SU-DHL-6 (cell line): ENCODE results near the gene NFAT5.

Experiments used
- H2AFZ ChIP-seq: fragments of 200-600 bp; sonication (generic); 2 replicates; pipeline ENCODE4 v1.6.1; 2014; ENCODE audit warnings: low read depth, mild to moderate bottlenecking, moderate library complexity, mixed read lengths, antibody characterized with exemption, low read length; ENCODE audit not compliant: severe bottlenecking
- H3F3A ChIP-seq: fragments of 200-600 bp; shearing (Covaris generic); 2 replicates; pipeline ENCODE4 v1.6.0; 2016; ENCODE audit warnings: antibody characterized with exemption, mild to moderate bottlenecking; ENCODE audit not compliant: insufficient read depth
- H3K27ac ChIP-seq: fragments of 200-600 bp; sonication (generic); 2 replicates; pipeline ENCODE4 v1.5.1; 2016; ENCODE audit warnings: low read depth, mild to moderate bottlenecking, low read length, moderate library complexity, mixed read lengths
- H3K27me3 ChIP-seq: fragments of 200-600 bp; sonication (generic), shearing (Covaris generic); 2 replicates; pipeline ENCODE4 v1.6.0; 2014; ENCODE audit warnings: mild to moderate bottlenecking, low read length
- H3K36me3 ChIP-seq: fragments of 200-600 bp; sonication (generic); 2 replicates; pipeline ENCODE4 v1.6.1; 2014; ENCODE audit warnings: mild to moderate bottlenecking, low read length, mixed read lengths
- H3K4me2 ChIP-seq: fragments of 300-600, 200-600 bp; shearing (Covaris generic), sonication (generic); 2 replicates; pipeline ENCODE4 v1.6.0; 2014; ENCODE audit warnings: low read length, low read depth, mild to moderate bottlenecking; ENCODE audit not compliant: poor library complexity, severe bottlenecking
- H3K4me3 ChIP-seq: fragments of 200-600 bp; sonication (generic); 2 replicates; pipeline ENCODE4 v1.5.1; 2014; ENCODE audit warnings: antibody characterized with exemption, low read length, mild to moderate bottlenecking, mixed read lengths; ENCODE audit not compliant: insufficient read depth, poor library complexity, severe bottlenecking
- H3K79me2 ChIP-seq: fragments of 200-600 bp; sonication (generic); 2 replicates; pipeline ENCODE4 v1.6.1; 2014; ENCODE audit warnings: mild to moderate bottlenecking, low read length, moderate library complexity; ENCODE audit not compliant: insufficient read depth
- H3K9ac ChIP-seq: fragments of 200-600 bp; sonication (generic); 2 replicates; pipeline ENCODE4 v1.7.0; 2014; ENCODE audit warnings: mild to moderate bottlenecking, low read length
- H3K9me2 ChIP-seq: fragments of 200-600 bp; sonication (generic); replicated peaks from 2 replicates; pipeline ENCODE4 v1.6.1; 2014; ENCODE audit warnings: low read length; ENCODE audit not compliant: insufficient read depth
- H3K9me3 ChIP-seq: fragments of 200-600 bp; sonication (generic); 2 replicates; pipeline ENCODE4 v1.6.1; 2014; ENCODE audit warnings: low read length, mixed read lengths; ENCODE audit not compliant: insufficient read depth
- H4K20me1 ChIP-seq: fragments of 200-600 bp; sonication (generic); 2 replicates; pipeline ENCODE4 v1.6.1; 2014; ENCODE audit warnings: low read depth, mild to moderate bottlenecking, antibody characterized with exemption, low read length, moderate library complexity, mixed read lengths
- EZH2phosphoT487 ChIP-seq: fragments of 200-600 bp; sonication (generic), shearing (Covaris generic); conservative IDR thresholded peaks from 2 replicates; pipeline ENCODE4 v1.6.1; 2018; ENCODE audit warnings: mild to moderate bottlenecking, antibody characterized with exemption, low read length, moderate library complexity, mixed read lengths
- TF ChIP-seq, protein P1 (sequence below): fragments of 200-600 bp; sonication (generic); IDR thresholded peaks from one replicate; pipeline ENCODE4 v1.5.1; 2017; ENCODE audit warnings: antibody characterized with exemption, mild to moderate bottlenecking, low read length, moderate library complexity; ENCODE audit not compliant: insufficient read depth, poor library complexity, severe bottlenecking

NFAT5 gene

DNA sequence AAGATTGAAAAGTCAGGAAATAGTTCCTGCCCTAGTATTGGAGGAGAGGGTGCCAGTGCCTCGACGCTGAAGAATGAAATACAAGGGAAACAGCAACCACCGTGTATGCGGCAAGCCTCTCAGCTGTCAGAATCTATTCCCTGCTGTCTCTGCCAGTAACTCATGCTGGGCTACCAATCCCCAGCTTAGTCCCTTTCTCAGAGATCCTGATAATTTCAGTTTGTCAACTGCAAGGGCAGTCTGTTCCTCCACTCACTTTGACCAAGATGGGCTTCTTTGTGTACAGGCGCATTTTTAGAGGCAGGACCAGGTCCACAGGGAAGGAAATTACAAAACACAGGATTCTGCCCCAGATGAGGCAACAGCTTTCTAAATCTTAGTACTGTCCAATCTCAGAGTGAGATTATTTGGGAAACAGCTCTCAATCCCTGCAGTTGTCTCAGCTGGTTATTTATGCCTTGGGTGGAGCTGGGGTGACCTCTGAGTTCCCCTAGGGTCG, 159.3 kb downstream of the NFAT5 start:
- Histone ChIP-seq H3K4me3 (no peak overlapping the region), H3K4me2 (no peak overlapping the region), H3K9ac (no peak overlapping the region), H4K20me1 (no peaks in the 10 kb centered on the region), H3K27ac (no peak overlapping the region), H3K9me2 (no peaks in the 10 kb centered on the region), H3K9me3 (no peaks in the 10 kb centered on the region), H3K27me3 (no peaks in the 10 kb centered on the region), H3K36me3 (no peaks in the 10 kb centered on the region), H3K79me2 (no peaks in the 10 kb centered on the region), H2AFZ (peak overlapping the region; percentile 3), H3F3A (no peaks in the 10 kb centered on the region)
- TF ChIP-seq, protein P1, sequence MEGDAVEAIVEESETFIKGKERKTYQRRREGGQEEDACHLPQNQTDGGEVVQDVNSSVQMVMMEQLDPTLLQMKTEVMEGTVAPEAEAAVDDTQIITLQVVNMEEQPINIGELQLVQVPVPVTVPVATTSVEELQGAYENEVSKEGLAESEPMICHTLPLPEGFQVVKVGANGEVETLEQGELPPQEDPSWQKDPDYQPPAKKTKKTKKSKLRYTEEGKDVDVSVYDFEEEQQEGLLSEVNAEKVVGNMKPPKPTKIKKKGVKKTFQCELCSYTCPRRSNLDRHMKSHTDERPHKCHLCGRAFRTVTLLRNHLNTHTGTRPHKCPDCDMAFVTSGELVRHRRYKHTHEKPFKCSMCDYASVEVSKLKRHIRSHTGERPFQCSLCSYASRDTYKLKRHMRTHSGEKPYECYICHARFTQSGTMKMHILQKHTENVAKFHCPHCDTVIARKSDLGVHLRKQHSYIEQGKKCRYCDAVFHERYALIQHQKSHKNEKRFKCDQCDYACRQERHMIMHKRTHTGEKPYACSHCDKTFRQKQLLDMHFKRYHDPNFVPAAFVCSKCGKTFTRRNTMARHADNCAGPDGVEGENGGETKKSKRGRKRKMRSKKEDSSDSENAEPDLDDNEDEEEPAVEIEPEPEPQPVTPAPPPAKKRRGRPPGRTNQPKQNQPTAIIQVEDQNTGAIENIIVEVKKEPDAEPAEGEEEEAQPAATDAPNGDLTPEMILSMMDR: no peak
- TF ChIP-seq EZH2phosphoT487: no peak

DNA sequence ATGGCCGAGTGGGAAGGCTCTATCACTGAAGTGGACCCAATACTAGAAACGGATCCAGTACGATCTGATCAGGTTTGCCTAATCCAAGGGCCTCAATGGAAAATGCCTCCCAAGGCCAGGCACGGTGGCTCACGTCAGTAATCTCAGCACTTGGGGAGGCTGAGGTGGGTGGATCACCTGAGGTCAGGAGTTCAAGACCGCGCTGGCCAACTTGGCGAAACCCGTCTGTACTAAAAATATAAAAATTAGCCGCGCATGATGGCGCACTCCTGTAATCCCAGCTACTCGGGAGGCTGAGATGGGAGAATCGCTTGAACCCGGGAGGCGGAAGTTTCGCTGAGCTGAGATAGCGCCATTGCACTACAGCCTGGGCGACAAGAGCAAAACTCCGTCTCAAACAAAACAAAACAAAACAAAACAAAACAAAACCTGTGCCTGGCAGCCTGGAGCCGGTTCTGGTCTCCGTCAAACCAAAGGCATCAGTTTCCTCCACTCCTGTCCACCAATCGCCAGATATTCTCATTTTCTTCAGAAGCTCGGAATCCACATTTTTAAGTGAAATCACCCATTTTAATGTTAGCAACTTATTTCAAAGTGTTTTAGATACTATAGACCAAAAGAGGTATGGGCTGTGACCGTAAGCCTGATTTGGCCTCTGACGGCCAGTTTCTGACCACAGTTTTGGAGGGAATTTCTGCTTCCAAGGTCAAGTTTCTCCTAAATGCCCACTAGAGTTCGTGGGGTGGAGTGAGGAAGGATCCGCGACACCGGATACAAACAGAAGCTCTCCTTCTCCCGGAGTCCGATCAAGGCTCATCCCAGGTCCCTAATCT, 159.9 kb downstream of the NFAT5 start:
- H3K4me3 ChIP-seq: peak overlapping the region; percentile 57
- TF ChIP-seq, protein P1: no peak
- TF ChIP-seq EZH2phosphoT487: no peak
- peak overlapping the region; percentile 62 for H3K9ac ChIP-seq
- no peaks in the 10 kb centered on the region for H3K9me3 ChIP-seq
- no peaks in the 10 kb centered on the region for H3F3A ChIP-seq
- peak overlapping the region; percentile 22; the same call in 1 of the 2 replicates for H3K27ac ChIP-seq
- no peaks in the 10 kb centered on the region for H3K9me2 ChIP-seq
- no peaks in the 10 kb centered on the region for H3K79me2 ChIP-seq
- peak overlapping the region; percentile 98 for H2AFZ ChIP-seq
- H3K36me3 ChIP-seq: no peaks in the 10 kb centered on the region
- H3K27me3 ChIP-seq: no peaks in the 10 kb centered on the region
- peak overlapping the region; percentile 86 for H3K4me2 ChIP-seq
- no peaks in the 10 kb centered on the region for H4K20me1 ChIP-seq

DNA sequence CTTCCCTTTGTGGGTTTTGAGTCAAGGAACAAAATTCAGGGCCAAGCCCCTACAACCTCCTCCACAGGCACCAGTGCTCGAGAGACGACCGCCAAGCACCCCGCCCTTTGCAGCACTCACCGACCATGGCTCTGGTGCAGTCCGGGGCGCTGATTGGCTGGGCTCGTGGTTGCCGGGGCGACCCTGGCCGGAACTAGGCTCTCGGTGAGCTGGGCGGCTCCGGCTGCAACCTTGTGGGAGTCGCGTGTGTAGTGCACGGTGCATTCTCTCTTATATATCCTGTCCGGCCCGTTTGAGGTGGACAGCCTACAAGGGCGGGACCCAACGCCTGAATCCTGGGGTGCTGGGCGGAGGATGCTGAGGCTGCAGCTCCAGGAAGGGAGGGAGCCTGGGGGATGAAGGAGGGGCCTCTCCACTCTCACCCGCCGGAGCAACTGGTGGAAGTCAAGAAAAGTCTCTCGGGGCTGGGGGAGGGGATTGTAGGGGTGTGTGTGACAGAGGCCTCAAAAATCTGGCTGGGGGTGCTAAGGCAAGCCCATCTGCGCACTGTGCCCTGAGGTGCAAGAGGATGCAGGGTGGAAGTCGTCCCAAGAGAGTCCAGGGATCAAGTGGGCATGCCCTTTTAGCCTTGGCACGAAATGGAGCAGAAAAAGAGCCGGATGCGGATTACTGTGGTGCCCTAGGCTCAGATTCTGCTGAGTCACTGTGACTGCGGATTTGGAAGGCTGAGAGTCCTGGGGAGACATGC, 160.7 kb downstream of the NFAT5 start, which contains the start of gene NQO1:
NQO1 (minus strand) TSS at position 248 of the 748 bp plus-strand sequence; CDS start at position 127, 121 bp downstream.
- no peaks in the 10 kb centered on the region for H3K27me3 ChIP-seq
- TF ChIP-seq, protein P1: no peak
- no peak for TF ChIP-seq EZH2phosphoT487
- peak within 1 kb of the TSS; percentile 62 for H3K9ac ChIP-seq
- peak within 1 kb of the TSS; percentile 57 for H3K4me3 ChIP-seq
- H3K9me3 ChIP-seq: no peaks in the 10 kb centered on the region
- no peaks in the 10 kb centered on the region for H4K20me1 ChIP-seq
- peak within 1 kb of the TSS; percentile 86 for H3K4me2 ChIP-seq
- peak within 1 kb of the TSS; percentile 98 for H2AFZ ChIP-seq
- H3K79me2 ChIP-seq: no peaks in the 10 kb centered on the region
- H3K9me2 ChIP-seq: no peaks in the 10 kb centered on the region
- peak within 1 kb of the TSS; percentile 51 for H3K27ac ChIP-seq
- H3K36me3 ChIP-seq: no peaks in the 10 kb centered on the region
- H3F3A ChIP-seq: no peaks in the 10 kb centered on the region
